Measurements from ENCODE around the gene AP3S1.
"Not testable (repeated sequence)": the region's sequence is repeated elsewhere in the genome, so short reads cannot be mapped to it uniquely, and the experiment has no call there.

Gene AP3S1

DNA sequence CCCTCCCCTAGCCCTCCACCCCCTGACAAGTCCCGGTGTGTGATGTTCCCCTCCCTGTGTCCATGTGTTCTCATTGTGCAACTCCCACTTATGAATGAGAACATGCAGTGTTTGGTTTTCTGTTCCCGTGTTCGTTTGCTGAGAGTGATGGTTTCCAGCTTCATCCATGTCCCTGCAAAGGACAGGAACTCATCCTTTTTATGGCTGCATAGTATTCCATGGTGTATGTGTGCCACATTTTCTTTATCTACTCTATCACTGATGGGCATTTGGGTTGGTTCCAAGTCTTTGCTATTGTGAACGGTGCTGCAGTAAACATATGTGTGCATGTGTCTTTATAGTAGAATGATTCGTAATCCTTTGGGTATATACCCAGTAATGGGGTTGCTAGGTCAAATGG, 35.6 kb downstream of the AP3S1 start:
- not testable (repeated sequence) for DNase-seq

DNA sequence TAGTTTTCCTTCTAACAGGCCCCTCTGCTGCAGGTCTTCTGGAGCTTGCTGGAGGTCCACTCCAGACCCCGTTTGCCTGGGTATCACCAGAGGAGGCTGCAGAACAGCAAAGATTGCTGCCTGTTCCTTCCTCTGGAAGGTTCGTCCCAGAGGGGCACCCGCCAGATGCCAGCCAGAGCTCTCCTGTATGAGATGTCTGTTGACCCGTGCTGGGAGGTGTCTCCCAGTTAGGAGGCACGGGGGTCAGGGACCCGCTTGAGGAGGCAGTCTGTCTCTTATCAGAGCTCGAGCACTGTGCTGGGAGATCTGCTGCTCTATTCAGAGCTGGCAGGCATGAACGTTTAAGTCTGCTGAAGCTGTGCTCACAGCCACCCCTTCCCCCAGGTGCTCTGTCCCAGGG, 40.7 kb downstream of the AP3S1 start:
- DNase-seq, result not testable (repeated sequence)

DNA sequence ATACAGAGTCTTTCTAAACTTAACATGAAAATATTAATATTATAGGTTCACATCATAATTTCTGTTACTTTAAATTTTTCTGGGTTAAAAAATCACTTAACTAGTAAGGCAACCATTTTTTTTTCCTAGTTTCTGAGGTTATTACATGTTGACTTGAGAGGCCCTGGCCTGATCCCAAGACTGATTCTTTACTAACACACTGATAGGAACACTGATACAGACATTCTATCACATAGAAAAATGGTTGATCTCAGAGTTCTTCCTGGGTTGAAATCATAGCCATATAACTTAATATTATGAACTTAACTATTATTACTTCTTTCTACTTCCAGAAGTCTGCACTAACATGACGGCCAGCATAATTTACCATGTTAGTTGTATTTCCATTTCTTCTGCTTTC, 43.0 kb downstream of the AP3S1 start:
- no peak for DNase-seq

DNA sequence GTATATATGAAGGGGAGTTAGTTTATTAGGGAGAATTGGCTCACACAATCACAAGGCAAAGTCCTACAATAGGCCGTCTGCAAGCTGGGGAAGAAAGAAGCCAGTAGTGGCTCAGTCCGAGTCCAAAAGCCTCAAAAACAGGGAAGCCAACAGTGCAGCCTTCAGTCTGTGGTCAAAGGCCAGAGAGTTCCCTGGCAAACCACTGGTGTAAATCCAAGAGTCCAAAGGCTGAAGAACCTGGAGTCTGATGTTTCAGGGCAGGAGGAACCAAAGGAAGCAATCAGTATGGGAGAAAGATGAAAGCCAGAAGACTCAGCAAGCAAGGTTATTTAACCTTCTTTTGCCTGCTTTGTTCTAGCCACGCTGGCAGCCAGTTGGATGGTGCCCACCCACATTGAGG, 43.5 kb downstream of the AP3S1 start:
- DNase-seq, result not testable (repeated sequence)

DNA sequence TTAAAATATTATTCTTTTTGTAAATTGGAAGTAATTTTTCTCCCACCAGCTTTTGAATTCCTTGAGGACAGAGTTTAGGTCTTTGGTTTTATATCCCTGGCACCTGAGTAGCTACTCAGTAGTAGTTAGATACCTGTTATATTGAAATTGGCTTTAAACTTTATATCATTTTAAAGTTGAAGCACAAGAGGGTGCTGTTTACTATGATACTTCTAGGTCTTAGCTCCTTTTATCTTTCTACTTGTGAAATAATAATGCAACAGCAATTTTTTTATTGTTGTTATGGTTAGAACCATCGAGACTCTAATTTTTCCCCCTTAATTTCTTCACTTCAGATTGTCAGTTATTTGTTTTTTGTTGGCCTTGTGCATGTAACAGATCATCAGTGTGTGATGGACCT, 46.3 kb downstream of the AP3S1 start:
- peak; percentile 2 for DNase-seq

DNA sequence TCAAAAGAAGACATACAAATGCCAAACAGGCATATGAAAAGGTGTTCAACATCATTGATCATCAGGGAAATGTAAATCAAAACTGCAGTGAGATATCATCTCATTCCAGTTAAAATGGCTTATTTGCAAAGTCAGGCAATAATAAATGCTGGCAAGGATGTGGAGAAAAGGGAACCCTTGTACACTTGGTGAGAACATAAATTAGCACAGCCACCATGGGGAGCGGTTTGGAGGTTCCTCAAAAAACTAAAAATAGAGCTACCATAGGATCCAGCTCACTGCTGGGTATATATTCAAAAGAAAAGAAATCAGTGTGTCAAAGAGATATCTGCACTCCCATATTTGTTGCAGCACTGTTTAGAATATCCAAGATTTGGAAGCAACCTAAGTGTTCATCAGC, 50.3 kb downstream of the AP3S1 start:
- no peak for DNase-seq

DNA sequence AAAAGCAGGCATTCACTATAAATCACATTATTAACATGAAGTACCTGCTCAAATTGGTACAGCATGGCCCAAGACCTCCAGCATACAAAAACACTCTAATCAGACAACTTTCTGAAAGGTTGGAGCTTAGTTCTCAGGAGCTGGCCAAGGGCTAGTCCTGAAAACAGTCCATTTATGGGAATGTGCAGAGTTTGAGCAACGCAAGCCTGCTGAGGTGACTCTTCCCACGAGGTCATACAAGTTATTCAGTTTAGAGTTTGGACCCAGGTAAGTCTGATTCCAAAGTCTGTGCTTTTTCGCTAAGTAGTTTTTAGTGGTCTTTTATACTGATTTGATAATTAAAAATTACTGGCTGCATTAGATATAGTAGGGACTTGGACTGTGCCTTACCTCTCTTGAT, 52.6 kb downstream of the AP3S1 start:
- no peak for DNase-seq

DNA sequence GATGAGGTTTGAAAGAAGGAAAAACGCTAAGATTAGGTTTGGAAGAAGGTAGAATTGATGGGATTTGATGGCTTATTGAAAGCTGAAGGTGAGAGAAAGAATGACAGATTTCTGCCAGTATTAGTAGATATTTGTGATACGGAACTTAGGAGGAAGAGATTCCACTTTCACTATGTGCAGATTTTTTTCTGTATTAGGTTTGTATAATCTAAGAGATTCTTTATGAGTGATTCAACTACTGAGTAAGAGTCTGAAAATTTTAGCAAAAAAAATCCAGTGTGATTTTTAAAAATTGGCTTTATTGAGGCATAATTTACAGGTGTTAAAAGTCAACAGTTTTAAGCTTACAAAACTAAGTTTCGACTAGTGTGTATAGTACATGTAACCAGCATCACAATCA, 54.1 kb downstream of the AP3S1 start:
- DNase-seq, result no peak

DNA sequence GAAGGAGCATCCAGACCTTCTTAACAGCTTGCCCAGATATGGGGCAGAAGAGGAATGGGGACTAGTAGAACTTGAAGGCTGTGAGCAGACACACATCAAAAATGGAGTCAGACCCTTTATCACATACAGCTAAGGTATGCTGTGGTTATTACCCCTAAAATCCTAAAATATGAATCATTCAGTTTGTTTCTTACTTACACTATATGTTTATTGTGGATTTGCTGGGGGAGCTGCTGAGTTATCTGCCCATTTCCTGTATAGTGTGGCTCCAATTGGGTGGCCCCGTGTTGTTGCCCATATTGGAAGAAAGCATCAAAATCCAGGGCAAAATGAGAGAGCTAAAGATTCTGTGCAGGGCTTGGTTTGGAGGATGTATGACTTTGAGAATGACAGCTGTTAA, 56.9 kb downstream of the AP3S1 start:
- DNase-seq, result no peak

DNA sequence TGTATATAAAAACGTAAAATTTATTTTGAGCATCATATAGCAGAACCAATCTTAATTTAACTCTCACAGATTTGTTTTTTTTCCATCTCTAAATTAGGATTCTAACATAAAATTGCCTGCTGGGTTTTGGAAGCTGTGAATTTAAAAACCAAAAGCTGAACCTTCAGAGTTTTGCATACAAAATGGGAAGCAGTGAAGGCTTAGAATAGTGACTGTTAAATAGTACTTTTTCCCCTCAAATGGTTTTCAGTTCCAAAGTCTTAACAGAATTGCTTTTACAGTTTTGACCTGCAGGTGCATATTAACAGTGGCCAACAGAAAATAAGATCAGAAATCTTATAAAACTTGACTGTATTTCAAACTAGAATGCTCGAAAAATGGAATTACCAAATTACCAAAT, 65.4 kb downstream of the AP3S1 start:
- DNase-seq, result no peak

DNA sequence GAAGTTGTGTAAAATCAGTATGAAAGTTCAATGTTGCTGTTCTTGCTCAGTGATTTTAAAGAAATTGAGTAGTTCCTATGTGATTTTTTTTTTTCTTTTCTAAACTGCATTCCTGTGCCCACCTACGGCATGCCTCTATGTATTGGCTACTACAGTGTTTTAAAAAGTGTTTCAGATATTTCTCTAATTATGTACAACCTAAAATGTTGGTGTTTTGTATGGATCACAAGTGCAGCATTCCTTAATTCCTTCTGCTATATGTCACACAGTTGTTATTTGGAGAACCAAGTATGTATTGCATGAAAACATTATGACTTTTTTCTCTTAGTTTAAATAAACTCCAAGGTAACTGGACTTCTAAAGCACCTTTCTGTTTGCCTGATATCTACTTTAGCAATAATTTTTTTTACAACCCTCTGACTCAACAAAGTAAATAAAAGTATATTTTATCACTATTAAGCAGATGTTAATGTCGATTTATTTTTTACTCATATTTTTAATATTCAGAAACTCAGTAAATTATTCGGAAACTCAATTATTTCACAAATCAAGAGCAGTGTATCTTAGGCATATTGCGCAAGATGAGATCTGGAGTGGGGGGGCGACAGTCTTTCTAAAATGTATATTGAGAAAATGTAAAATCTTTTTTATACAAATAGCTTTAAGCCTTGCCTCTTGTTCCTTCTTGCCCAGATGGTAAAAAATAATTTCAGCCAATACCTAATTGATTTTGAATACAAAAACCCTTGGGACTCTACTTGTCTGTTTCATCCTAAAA, 72.1 kb downstream of the AP3S1 start:
- DNase-seq, result not testable (repeated sequence)

DNA sequence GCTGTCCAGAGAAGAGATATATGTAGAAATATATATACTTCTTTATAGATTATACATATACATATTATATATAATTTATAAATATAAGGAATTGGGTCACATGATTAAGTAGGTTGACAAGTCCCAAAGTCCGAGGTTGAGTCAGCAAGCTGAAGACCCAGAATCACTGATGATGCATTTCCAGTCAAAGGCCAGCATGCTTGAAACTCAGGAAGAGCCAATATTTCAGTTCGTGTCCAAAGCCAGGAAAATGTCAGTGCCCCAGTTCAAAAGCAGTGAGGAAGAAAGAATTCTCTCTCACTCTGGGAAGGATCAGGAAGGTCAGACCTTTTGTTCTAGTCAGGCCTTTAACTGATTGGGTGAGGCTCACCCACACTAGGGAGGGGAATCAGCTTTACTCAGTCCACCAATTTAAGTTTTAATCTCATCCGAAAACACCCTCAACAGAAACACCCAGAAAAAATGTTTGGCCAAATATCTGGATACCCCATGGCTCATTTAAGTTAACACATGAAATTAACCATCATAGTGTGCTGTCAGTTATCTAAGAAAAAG, 78.5 kb downstream of the AP3S1 start:
- DNase-seq, result no peak

DNA sequence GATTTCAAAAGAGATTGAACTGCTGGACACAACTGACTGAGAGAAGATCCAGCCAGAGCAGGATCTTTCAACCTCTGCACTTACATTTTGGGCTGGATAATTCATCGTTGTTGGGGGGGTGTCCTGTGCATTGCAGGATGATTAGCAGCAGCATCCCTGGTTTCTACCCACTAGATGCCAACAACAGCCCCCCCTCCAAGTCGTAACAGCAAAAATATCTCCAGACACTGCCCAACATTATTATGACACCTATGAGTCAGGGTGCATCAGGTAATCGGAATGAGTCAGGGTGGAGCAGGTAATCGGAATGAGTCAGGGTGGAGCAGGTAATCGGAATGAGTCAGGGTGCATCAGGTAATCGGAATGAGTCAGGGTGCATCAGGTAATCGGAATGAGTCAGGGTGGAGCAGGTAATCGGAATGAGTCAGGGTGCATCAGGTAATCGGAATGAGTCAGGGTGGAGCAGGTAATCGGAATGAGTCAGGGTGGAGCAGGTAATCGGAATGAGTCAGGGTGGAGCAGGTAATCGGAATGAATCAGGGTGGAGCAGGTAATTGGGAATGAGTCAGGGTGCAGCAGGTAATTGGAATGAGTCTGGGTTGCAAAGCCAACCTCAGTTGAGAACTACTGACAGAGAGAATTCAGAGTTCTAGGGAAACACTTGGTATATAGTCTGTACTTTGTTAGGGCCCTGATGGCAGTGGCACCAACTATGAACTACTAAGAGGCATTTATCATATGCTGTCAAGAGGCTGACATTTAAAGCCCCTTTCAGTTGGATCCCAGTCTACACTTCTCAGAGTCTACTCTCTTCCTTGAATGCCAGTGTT, 87.1 kb downstream of the AP3S1 start:
- DNase-seq, result not testable (repeated sequence)

DNA sequence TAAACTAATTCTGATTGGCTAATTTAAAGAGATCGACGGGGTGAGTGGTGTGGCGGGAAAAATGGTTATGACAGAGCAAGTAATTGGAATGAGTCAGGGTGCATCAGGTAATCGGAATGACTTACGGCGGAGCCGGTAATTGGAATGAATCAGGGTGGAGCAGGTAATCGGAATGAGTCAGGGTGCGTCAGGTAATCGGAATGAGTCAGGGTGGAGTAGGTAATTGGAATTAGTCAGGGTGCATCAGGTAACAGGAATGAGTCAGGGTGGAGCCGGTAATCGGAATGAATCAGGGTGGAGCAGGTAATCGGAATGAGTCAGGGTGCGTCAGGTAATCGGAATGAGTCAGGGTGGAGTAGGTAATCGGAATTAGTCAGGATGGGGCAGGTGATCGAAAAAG, 88.4 kb downstream of the AP3S1 start:
- not testable (repeated sequence) for DNase-seq

DNA sequence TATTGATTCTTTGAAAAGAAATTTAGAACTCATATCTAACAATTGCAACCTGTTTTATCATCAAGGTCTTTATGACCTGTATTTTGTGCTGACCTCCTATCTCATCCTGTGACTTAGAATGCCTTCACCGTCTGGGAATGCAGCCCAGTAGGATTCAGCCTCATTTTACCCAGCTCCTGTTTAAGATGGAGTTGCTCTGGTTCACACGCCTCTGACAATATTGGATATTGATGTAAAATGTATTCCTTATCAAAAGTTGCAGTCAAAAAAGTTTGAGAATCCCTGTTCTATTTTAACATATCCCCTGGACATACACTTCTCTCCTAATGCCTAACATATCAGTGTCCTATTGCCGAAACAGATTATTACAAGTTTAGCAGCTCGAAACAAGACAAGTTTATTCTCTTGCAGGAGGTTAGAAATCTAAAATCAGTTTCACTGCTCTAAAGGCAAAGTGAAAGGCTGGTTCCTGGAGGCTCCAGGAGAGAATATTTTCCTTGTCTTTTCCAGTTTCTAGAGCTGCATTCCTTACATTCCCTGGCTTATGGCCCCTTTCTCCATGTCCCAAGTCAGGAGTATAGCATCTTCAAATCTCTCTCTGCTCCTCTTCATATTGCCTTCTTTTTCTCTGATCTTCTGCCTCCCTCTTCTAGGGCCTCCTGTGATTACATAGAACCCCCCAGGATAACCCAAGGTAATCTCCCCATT, 89.0 kb downstream of the AP3S1 start:
- no peak for DNase-seq

DNA sequence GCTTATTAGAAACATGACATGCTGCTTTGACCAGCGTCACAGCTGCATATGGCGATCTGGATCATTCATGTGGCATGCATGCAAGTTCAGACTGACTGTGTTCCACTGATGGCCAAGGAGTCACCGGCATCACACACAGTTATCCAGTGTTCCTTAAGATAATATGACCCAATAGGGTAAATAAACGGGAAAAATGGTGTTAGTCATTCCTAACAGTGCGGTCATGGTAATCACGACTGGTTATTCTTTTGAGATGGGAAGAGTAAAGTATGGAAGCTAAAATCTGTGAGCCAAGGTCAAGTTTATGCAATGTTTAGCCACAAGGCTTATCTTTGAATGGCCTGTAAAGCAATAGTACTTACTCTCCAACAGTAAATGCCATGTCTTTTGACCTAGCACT, 91.3 kb downstream of the AP3S1 start:
- no peak for DNase-seq

DNA sequence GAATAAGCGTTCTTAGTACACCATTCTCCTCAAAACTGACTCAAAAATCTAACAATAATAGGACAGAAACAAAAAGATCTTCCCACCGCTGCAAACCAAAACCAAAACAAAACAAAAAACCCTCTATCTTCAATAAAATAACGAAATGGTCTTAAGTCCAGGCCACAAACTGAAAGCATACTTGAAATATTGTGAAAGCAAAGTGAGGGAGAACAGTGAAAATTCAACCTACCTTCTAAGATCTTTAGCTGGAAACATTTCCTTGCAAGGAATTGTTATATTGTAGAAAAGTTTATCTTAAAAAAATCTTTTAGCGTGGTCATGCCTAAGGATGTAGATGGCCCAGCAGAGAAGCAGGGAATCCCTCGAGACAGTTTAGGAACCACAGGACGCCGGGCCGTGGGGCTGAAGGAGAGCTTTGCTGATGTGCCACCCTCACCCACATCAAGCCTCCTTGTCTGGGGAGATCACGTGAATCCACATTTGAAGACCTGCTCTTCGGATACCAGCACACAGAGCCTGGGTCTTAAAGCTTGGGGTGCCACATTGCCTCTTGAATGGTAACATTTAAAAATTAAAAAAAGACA, 92.7 kb downstream of the AP3S1 start:
- no peak for DNase-seq

DNA sequence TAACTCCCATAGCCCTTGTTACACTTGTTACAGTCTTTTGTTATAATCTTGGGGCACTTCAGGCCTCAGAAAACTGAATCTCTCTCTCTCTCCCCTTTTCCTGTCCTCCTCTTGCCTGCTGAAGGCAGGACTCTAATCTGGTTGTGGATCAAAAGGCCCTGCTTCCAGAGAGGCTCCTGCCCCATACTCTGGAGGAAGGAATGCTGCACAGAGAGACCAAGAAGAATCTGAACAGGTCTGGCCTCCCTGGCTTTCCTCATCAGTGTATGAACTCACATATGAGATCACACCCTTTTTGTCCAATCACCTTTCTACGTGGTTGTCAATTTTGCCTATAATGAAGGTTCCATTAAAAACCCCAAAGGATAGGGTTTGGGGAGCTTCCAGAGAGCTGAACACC, 94.3 kb downstream of the AP3S1 start:
- DNase-seq, result no peak

DNA sequence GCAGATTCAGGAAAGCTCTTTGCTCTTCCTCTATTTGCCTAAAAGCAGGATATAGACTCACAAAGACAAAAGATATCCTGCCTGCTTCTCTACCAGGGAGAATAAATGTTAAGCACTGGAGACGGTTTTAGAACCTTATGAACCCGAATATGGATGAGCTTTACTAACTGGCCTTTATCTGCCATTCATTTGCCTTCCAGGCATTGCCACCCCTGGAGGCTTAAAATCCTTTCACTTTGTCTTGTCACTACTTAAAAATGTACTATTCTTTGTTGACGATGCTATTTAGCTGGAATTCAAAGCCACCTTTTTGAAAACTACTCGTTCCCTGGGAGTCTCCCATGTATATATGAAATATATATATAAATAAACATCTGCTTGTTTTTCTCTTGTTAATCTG, 97.3 kb downstream of the AP3S1 start:
- DNase-seq, result no peak

DNA sequence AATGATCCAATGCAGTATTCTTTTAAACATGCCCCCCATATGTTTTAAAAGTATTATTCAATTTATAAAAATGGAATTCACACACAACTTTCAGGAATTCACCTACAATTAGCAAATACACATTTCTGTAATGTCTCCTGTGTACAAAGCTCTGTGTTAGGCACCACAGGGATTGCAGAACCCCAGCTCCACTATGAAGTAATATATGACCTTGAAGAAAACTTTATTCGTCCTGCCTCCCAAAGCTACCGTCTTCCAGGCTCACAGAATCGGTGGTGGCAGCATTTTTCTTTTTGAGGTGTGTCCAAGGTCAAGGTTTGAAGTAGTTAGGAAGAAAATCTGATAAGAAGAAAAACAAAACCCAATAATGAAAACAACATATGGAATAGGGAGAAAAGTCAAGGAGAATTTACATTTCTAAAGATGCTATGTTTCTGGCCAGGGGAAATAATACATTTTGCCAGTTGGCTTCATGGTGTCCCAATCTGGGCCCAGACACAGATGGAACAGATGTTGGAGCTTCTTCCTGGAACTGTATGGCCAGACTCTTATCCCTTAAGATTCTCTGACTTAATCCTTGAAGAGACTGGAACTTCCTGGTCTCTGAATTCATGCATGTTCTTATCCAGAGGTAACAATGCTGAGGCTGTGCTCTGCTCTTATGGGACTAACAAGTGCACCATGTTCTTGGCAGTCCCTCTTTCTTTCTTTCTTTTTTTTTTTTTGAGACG, 98.5 kb downstream of the AP3S1 start:
- no peak for DNase-seq

DNA sequence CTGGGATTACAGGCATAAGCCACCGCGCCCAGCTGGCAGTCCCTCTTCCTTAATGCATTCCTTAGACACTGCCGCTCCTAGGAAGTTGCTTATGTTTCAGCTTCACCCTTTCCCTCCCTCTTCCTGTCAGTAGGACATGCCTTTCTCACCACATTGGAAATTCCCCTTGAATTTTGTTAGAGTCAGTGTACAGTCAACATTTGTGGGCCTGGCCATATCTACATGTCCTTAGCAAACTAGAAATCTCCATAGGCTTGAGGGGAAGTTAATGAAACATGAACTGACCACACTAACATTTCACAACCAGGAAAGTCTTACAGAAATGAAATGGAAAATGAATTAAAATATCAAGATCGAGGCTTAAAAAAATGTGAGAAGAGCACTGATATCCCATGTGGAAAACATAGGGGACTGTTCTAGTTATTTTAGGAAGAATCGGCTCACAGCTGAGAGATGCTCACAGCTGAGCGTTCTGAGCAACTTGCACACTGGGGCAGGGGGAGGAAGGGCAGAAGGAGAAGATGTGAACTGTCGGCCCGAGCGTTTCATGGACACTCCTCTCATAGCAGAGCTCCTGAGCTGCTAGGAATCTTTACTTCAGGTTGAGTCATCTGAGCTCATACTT, 99.4 kb downstream of the AP3S1 start:
- DNase-seq, result no peak

DNA sequence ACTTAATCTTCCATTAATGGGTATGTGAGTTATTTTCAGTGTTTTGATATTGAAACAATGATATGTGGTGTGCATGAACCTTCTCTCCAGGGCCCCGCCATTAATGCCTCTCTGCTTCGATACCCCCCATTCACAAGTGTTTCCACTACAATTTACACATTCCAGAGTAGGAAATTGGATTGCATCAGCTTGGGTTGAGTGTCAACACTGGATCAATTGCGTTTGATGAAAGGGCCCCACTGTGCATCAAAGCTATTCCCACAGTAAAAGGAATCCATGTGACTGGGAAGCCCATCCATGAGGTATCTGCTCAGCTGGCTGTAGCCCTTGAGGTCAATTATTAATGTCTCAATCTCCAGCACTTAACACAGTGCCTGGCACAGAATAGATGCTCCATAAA, 102.8 kb downstream of the AP3S1 start:
- no peak for DNase-seq
